Panc1 (cell line): ENCODE results near the gene PANK1. TPM values are rescaled to one million over a fixed set of nuclear protein-coding genes. Genes with fewer than 3 reads are reported as not detected.
A peak's percentile ranks its signal among the peaks of the same experiment; 100 is the strongest.

ENCODE experiments used
- ATAC-seq: fragments of 200-7000 bp; cut with Tn5 transposase; 2 replicates; pipeline ENCODE4 v1.9.1; 2020; ENCODE audit warnings: mild to moderate bottlenecking, moderate library complexity
- BruUV-seq: library from RNA; stranded (reverse); fragments of 400-500 nt; replicated peaks from 2 replicates; lab custom pipeline; 2021; lab: Mats Ljungman, UMichigan
- CTCF ChIA-PET: fragments of 300-600 bp; sonication (Branson Sonifier 250); formaldehyde crosslinking; loops from one replicate; lab custom pipeline; 2022; ENCODE audit warnings: antibody characterized with exemption; lab: Charles Lee
- POLR2A ChIA-PET: fragments of 300-600 bp; sonication (Branson Sonifier 250); formaldehyde crosslinking; loops from one replicate; lab custom pipeline; 2022; ENCODE audit warnings: antibody characterized with exemption; lab: Charles Lee
- DNase-seq: peaks from one replicate; pipeline ENCODE4 v3.0.0-alpha.2; 2010; ENCODE audit warnings: low read depth, low spot score
- H3K27ac ChIP-seq: 2 replicates; pipeline ENCODE4 v1.5.1; 2011; ENCODE audit warnings: mild to moderate bottlenecking, low read length, inconsistent platforms
- H3K27me3 ChIP-seq: fragments of 200-500 bp; sonication (Bioruptor generic); 2 replicates; pipeline ENCODE4 v1.6.0; 2014; ENCODE audit warnings: low read length, inconsistent platforms; ENCODE audit not compliant: control insufficient read depth, insufficient read depth
- H3K36me3 ChIP-seq: fragments of 200-500 bp; sonication (Bioruptor generic); 2 replicates; pipeline ENCODE4 v1.5.1; 2014; ENCODE audit warnings: inconsistent platforms, mild to moderate bottlenecking, low read length, moderate library complexity; ENCODE audit not compliant: control insufficient read depth, insufficient read depth
- H3K4me1 ChIP-seq: 2 replicates; pipeline ENCODE4 v1.5.1; 2011; ENCODE audit warnings: inconsistent platforms, mild to moderate bottlenecking, low read length, moderate library complexity; ENCODE audit not compliant: control insufficient read depth, insufficient read depth
- H3K4me3 ChIP-seq, 2 experiments: 2 replicates each; pipeline ENCODE4 v1.5.1; 2011 to 2012; ENCODE audit warnings: low read depth in 2 of 2, low read length in 2 of 2, mild to moderate bottlenecking in 2 of 2, inconsistent platforms in 1 of 2, moderate library complexity in 1 of 2
- H3K9me3 ChIP-seq: fragments of 200-500 bp; sonication (Bioruptor generic); 2 replicates; pipeline ENCODE4 v1.5.1; 2014; ENCODE audit warnings: low read depth, mild to moderate bottlenecking, inconsistent platforms, low read length, moderate library complexity; ENCODE audit not compliant: control insufficient read depth, insufficient read depth
- CTCF ChIP-seq: fragments of 450-650 bp; IDR thresholded peaks from 2 replicates; pipeline ENCODE4 v1.5.1; 2017; ENCODE audit warnings: mild to moderate bottlenecking
- POLR2AphosphoS5 ChIP-seq: IDR thresholded peaks from 2 replicates; pipeline ENCODE4 v1.6.1; 2012; ENCODE audit warnings: mild to moderate bottlenecking, low read depth, low read length, moderate library complexity
- REST ChIP-seq, 2 experiments: IDR thresholded peaks; 2 replicates each; pipeline ENCODE4 v1.6.1; 2011 to 2012; ENCODE audit warnings: low read depth in 2 of 2, control low read depth in 1 of 2, low read length in 1 of 2, mild to moderate bottlenecking in 1 of 2, moderate library complexity in 1 of 2; ENCODE audit not compliant: insufficient read depth in 1 of 2
- SIN3A ChIP-seq: IDR thresholded peaks from 2 replicates; pipeline ENCODE4 v1.6.1; 2012; ENCODE audit warnings: low read depth, mild to moderate bottlenecking, low read length, moderate library complexity, borderline replicate concordance; ENCODE audit not compliant: insufficient read depth
- TCF7L2 ChIP-seq: IDR thresholded peaks from 2 replicates; pipeline ENCODE4 v1.6.1; 2011; ENCODE audit warnings: mild to moderate bottlenecking, low read depth, low read length, inconsistent platforms
- in situ Hi-C: cut with HindIII; loops from 2 replicates; pipeline ENCODE4 v1.10.0; 2016; ENCODE audit warnings: low sequenced_read_pairs, low pct_unique_long_range_greater_than_20kb
- intact Hi-C: fragments of 100-400 bp; cut with micrococcal nuclease; formaldehyde crosslinking; loops from one replicate; pipeline ENCODE4 v1.10.0; 2022; ENCODE audit not compliant: unreplicated experiment
- microRNA-seq: library from miRNA; unstranded; fragments of <30 nt; microRNA quantifications from one replicate; pipeline ENCODE4 v1.1.0, GENCODE V29; 2020; ENCODE audit not compliant: unreplicated experiment
- total RNA-seq: library from RNA; stranded (reverse); gene quantifications from one replicate; pipeline ENCODE4 v1.2.1, GENCODE V29; 2021; ENCODE audit not compliant: unreplicated experiment

The PANK1 gene
- total RNA-seq, 1 experiment from 2014 or later = 11.0 TPM

DNA sequence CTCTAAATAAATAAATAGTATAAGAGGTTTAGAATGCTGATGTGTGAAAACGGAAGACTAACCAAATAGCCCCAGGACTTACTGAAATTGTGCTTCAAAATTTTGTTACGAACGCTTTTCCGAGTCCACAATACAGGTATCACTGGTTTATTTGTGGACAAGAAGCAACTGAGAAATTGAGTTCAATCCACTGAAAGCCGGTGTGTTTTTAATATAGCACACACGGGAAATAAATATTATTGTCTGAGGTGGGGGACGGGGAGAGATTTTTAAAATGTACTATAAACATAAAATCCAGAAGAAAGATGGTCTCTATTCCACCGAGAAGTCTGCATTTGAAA is 110.2 kb downstream of the PANK1 start:
- intact Hi-C loops (no loop called here), in situ Hi-C loops (no loop called here)
- ChIA-PET POLR2A (no interaction called here), CTCF (no interaction called here)
- peaks cover 56% of the 10 kb centered on the region for H3K27me3 ChIP-seq
- TF ChIP-seq SIN3A = no peak
- no peak for TF ChIP-seq REST (IDR thresholded peaks at IDR 0.05; ENCODE audit: insufficient read depth in 1 of 2, low read depth in 2 of 2, low read length in 1 of 2)
- TF ChIP-seq TCF7L2 = no peak
- no peak for TF ChIP-seq CTCF
- no peak for TF ChIP-seq POLR2AphosphoS5
- ATAC-seq (no peak), DNase-seq (no peak)
- H3K9me3 ChIP-seq = no peaks in the 10 kb centered on the region
- H3K4me1 ChIP-seq = peaks cover 6% of the 10 kb centered on the region; the same call in 1 of the 2 replicates
- peak overlapping the region; percentile 21 to 35 for H3K4me3 ChIP-seq
- BruUV-seq = no TSS peak
- no peaks in the 10 kb centered on the region for H3K36me3 ChIP-seq
- no peak overlapping the region for H3K27ac ChIP-seq

Small RNA genes within 50 kb of the gene (microRNA-seq; reads per million reads assigned to microRNA genes)
- gene MIR107 = 1,892 reads per million, percentile 86 among the genes with 10 or more reads in this experiment

Other genes starting within 250 kb of the PANK1 start
- 11.1 TPM for gene IFIT5, start 230.7 kb downstream of the PANK1 start, total RNA-seq
- gene SLC16A12, start 109.6 kb downstream of the PANK1 start, total RNA-seq = not detected
- gene KIF20B, start 56.3 kb upstream of the PANK1 start, total RNA-seq = 48.1 TPM